PC-3 (cell line): ENCODE results near the gene C2orf74. TPM values are rescaled to one million over a fixed set of nuclear protein-coding genes. Genes with fewer than 3 reads are reported as not detected.

Experiments
- ATAC-seq: fragments of 200-7000 bp; cut with Tn5 transposase; 2 replicates; pipeline ENCODE4 v1.9.1; 2020; ENCODE audit warnings: mild to moderate bottlenecking, moderate library complexity
- Bru-seq: library from RNA; stranded (reverse); fragments of 400-500 nt; gene quantifications from one replicate; lab custom pipeline; 2021; lab: Mats Ljungman, UMichigan
- BruChase-seq, 2 experiments: library from RNA; stranded (reverse); fragments of 400-500 nt; gene quantifications; one replicate each; lab custom pipeline; 2021; lab: Mats Ljungman, UMichigan
- BruUV-seq: library from RNA; stranded (reverse); fragments of 400-500 nt; replicated peaks from 2 replicates; lab custom pipeline; 2021; lab: Mats Ljungman, UMichigan
- CTCF ChIA-PET: fragments of 300-600 bp; sonication (Branson Sonifier 250); formaldehyde crosslinking; loops from one replicate; lab custom pipeline; 2022; ENCODE audit warnings: antibody characterized with exemption; lab: Charles Lee
- POLR2A ChIA-PET: fragments of 300-600 bp; sonication (Branson Sonifier 250); formaldehyde crosslinking; loops from one replicate; lab custom pipeline; 2022; ENCODE audit warnings: antibody characterized with exemption; ENCODE audit not compliant: unreplicated experiment; lab: Charles Lee
- DNase-seq: peaks from one replicate; pipeline ENCODE4 v3.0.0-alpha.2; 2015
- H2AFZ ChIP-seq: fragments of 300-600 bp; sonication (generic); 2 replicates; pipeline ENCODE4 v1.6.0; 2016; ENCODE audit warnings: antibody characterized with exemption, low read length
- H3F3A ChIP-seq: fragments of 300-600 bp; sonication (generic); one replicate; pipeline ENCODE4 v1.6.0; 2017; ENCODE audit warnings: antibody characterized with exemption, low read length, control low read depth, mild to moderate bottlenecking; ENCODE audit not compliant: unreplicated experiment
- H3K27ac ChIP-seq: fragments of 300-600 bp; sonication (generic); 2 replicates; pipeline ENCODE4 v1.5.1; 2016; ENCODE audit warnings: mild to moderate bottlenecking, low read length
- H3K27me3 ChIP-seq: fragments of 300-600 bp; sonication (generic); 2 replicates; pipeline ENCODE4 v1.6.1; 2016; ENCODE audit warnings: low read length, mixed read lengths
- H3K36me3 ChIP-seq: fragments of 300-600 bp; sonication (generic); 2 replicates; pipeline ENCODE4 v1.6.1; 2016; ENCODE audit warnings: low read depth, mixed run types, low read length, mixed read lengths
- H3K4me1 ChIP-seq: fragments of 300-600 bp; sonication (generic); 2 replicates; pipeline ENCODE4 v1.5.1; 2016; ENCODE audit warnings: low read length; ENCODE audit not compliant: insufficient read depth
- H3K4me2 ChIP-seq: fragments of 300-600 bp; sonication (generic); 2 replicates; pipeline ENCODE4 v1.6.0; 2016; ENCODE audit warnings: low read length
- H3K4me3 ChIP-seq: fragments of 300-600 bp; sonication (generic); 2 replicates; pipeline ENCODE4 v1.5.1; 2016; ENCODE audit warnings: mild to moderate bottlenecking, low read length, mixed read lengths
- H3K79me2 ChIP-seq: fragments of 300-600 bp; sonication (generic); 2 replicates; pipeline ENCODE4 v1.6.1; 2017; ENCODE audit warnings: low read length, mixed read lengths
- H3K9ac ChIP-seq: fragments of 300-600 bp; sonication (generic); 2 replicates; pipeline ENCODE4 v1.6.0; 2016; ENCODE audit warnings: mild to moderate bottlenecking, low read length
- H3K9me2 ChIP-seq: fragments of 300-600 bp; sonication (generic); replicated peaks from 2 replicates; pipeline ENCODE4 v1.6.1; 2016; ENCODE audit warnings: mixed run types, low read length, mixed read lengths
- H3K9me3 ChIP-seq: fragments of 300-600 bp; sonication (generic); 2 replicates; pipeline ENCODE4 v1.6.1; 2016; ENCODE audit warnings: low read length, mixed read lengths
- H4K20me1 ChIP-seq: fragments of 300-600 bp; sonication (generic); 2 replicates; pipeline ENCODE4 v1.6.1; 2016; ENCODE audit warnings: low read length, mixed read lengths
- EZH2 ChIP-seq: fragments of 300-600 bp; sonication (generic); IDR thresholded peaks from one replicate; pipeline ENCODE4 v1.6.1; 2017; ENCODE audit warnings: antibody characterized with exemption, mild to moderate bottlenecking, low read length; ENCODE audit not compliant: unreplicated experiment
- EZH2phosphoT487 ChIP-seq: fragments of 300-600 bp; sonication (generic); IDR thresholded peaks from 2 replicates; pipeline ENCODE4 v1.6.1; 2018; ENCODE audit warnings: mild to moderate bottlenecking, antibody characterized with exemption, low read length, borderline replicate concordance
- intact Hi-C: fragments of 100-400 bp; cut with micrococcal nuclease; formaldehyde crosslinking; loops from 2 replicates; pipeline ENCODE4 v1.9.0; 2023
- long read RNA-seq: library from polyadenylated mRNA; unstranded; transcript quantifications from one replicate; pipeline ENCODE4 v2.0.0, GENCODE V29; 2021; ENCODE audit not compliant: unreplicated experiment
- total RNA-seq: library from RNA; depleted of rRNA; stranded (reverse); fragments of >200 nt; gene quantifications from 2 replicates; pipeline ENCODE4 v1.2.3, GENCODE V29; 2014; rRNA removed
- TF ChIP-seq, protein P1 (sequence below): fragments of 300-600 bp; sonication (generic); conservative IDR thresholded peaks from 2 replicates; pipeline ENCODE4 v1.5.1; 2017; ENCODE audit warnings: antibody characterized with exemption, low read depth, mild to moderate bottlenecking, low read length

The C2orf74 gene
- total RNA-seq (12.2 and 16.8 TPM in 2 replicates), Bru-seq, nascent RNA (percentile 66 among the genes with signal in this experiment), BruChase-seq, experiment 1, labeled RNA remaining after a 6-hour chase (percentile 68 among the genes with signal in this experiment), BruChase-seq, experiment 2, labeled RNA remaining after a 2-hour chase (percentile 61 among the genes with signal in this experiment)
- long read RNA-seq, transcript C2orf74-202 (4 exons, 879 nt) = major isoform, 6 of 16 reads
- long read RNA-seq, partial matches to known transcripts = 1 of 16 reads
- long read RNA-seq, other reads (novel, unspliced or antisense) = 7 of 16 reads

GRCh38 chr2:61161888-61162287 lies at the start of gene C2orf74:
TSS of gene C2orf74 (plus strand) at chr2:61162188. CDS start at chr2:61162515, 327 bp downstream.
- H3F3A ChIP-seq = no peaks in the 10 kb centered on the region
- BruUV-seq = no TSS peak
- CTCF ChIA-PET = no interaction called here
- DNase-seq (no peak), ATAC-seq (no peak)
- no peak for TF ChIP-seq EZH2
- no peak for TF ChIP-seq EZH2phosphoT487
- TF ChIP-seq, protein P1, sequence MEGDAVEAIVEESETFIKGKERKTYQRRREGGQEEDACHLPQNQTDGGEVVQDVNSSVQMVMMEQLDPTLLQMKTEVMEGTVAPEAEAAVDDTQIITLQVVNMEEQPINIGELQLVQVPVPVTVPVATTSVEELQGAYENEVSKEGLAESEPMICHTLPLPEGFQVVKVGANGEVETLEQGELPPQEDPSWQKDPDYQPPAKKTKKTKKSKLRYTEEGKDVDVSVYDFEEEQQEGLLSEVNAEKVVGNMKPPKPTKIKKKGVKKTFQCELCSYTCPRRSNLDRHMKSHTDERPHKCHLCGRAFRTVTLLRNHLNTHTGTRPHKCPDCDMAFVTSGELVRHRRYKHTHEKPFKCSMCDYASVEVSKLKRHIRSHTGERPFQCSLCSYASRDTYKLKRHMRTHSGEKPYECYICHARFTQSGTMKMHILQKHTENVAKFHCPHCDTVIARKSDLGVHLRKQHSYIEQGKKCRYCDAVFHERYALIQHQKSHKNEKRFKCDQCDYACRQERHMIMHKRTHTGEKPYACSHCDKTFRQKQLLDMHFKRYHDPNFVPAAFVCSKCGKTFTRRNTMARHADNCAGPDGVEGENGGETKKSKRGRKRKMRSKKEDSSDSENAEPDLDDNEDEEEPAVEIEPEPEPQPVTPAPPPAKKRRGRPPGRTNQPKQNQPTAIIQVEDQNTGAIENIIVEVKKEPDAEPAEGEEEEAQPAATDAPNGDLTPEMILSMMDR = no peak
- intact Hi-C loops = no loop called here
- H3K4me1 ChIP-seq = no peaks in the 10 kb centered on the region
- POLR2A ChIA-PET = no interaction called here
- H3K36me3 ChIP-seq = peaks cover 18% of the 10 kb centered on the region
- no peaks in the 10 kb centered on the region for H3K27me3 ChIP-seq
- H3K27ac ChIP-seq = no peak within 1 kb of the TSS
- no peaks in the 10 kb centered on the region for H4K20me1 ChIP-seq
- no peak within 1 kb of the TSS for H2AFZ ChIP-seq
- H3K9me2 ChIP-seq = no peaks in the 10 kb centered on the region
- H3K79me2 ChIP-seq = no peaks in the 10 kb centered on the region
- no peak within 1 kb of the TSS for H3K4me2 ChIP-seq
- no peaks in the 10 kb centered on the region for H3K9me3 ChIP-seq
- H3K4me3 ChIP-seq = no peak within 1 kb of the TSS
- no peak within 1 kb of the TSS for H3K9ac ChIP-seq

- Histone ChIP-seq H3K4me1 (peaks cover 14% of the 10 kb centered on the region), H2AFZ (no peak overlapping the region), H3F3A (no peaks in the 10 kb centered on the region), H3K4me2 (no peak overlapping the region), H4K20me1 (no peaks in the 10 kb centered on the region), H3K36me3 (peaks cover 14% of the 10 kb centered on the region; the same call in 1 of the 2 replicates), H3K9me3 (0 out of 2 replicates have a peak, but pooled peaks cover 11% of the 10 kb centered on the region), H3K79me2 (no peaks in the 10 kb centered on the region), H3K27ac (no peak overlapping the region), H3K9ac (no peak overlapping the region), H3K9me2 (no peaks in the 10 kb centered on the region), H3K4me3 (no peak overlapping the region), H3K27me3 (no peaks in the 10 kb centered on the region)
- no peak for DNase-seq
- ChIA-PET CTCF (no interaction called here), POLR2A (no interaction called here)
- intact Hi-C loops = no loop called here
- TF ChIP-seq EZH2 (no peak), EZH2phosphoT487 (no peak)
- BruUV-seq = no TSS peak
- ATAC-seq = no peak
Measured at GRCh38 chr2:61114147-61114546, 47.8 kb upstream of the C2orf74 start.

DNA sequence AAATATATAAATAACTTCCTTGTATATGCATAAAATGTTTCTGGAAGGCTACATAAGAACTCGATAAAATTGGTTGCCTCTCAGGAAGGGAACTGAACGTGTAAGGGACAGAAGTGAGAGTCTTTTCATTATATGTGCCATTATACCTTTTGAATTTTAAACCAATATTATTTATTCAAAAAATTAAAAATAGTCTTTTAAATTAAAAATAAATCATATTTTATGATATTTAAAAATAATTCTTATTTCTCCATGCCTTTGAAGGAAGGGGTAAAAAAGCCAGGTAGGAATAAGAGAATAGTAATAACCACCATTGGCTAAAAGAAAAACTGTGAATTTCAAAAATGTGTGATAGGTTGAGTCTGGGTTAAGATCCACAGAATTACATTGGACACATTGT lies 45.7 kb upstream of the C2orf74 start:
- H3K4me3 ChIP-seq = no peak overlapping the region
- BruUV-seq = no TSS peak
- no peaks in the 10 kb centered on the region for H3K9me2 ChIP-seq
- peaks cover 7% of the 10 kb centered on the region; the same call in 1 of the 2 replicates for H3K4me1 ChIP-seq
- ATAC-seq (no peak), DNase-seq (no peak)
- CTCF ChIA-PET = no interaction called here
- no peaks in the 10 kb centered on the region for H3K79me2 ChIP-seq
- H3F3A ChIP-seq = no peaks in the 10 kb centered on the region
- intact Hi-C loops = no loop called here
- H3K27me3 ChIP-seq = no peaks in the 10 kb centered on the region
- TF ChIP-seq, protein P1 = no peak
- TF ChIP-seq EZH2phosphoT487 (no peak), EZH2 (no peak)
- H3K9ac ChIP-seq = no peak overlapping the region
- POLR2A ChIA-PET = no interaction called here
- H3K4me2 ChIP-seq = no peak overlapping the region
- no peaks in the 10 kb centered on the region for H4K20me1 ChIP-seq
- 0 out of 2 replicates have a peak, but pooled peaks cover 11% of the 10 kb centered on the region for H3K9me3 ChIP-seq
- H3K36me3 ChIP-seq = peaks cover 14% of the 10 kb centered on the region; the same call in 1 of the 2 replicates
- H2AFZ ChIP-seq = no peak overlapping the region
- no peak overlapping the region for H3K27ac ChIP-seq
